IMR-90 (cell line): ENCODE measurements around the gene CLEC16A. TPM values are rescaled to one million over a fixed set of nuclear protein-coding genes. Genes with fewer than 3 reads are reported as not detected.

Experiments used
- ATAC-seq: fragments of 200-7000 bp; cut with Tn5 transposase; 2 replicates; pipeline ENCODE4 v1.9.1; 2020; ENCODE audit warnings: low read depth, mild to moderate bottlenecking, moderate library complexity
- BruUV-seq: library from RNA; stranded (reverse); fragments of 400-500 nt; replicated peaks from 2 replicates; lab custom pipeline; 2021; lab: Mats Ljungman, UMichigan
- CTCF ChIA-PET: fragments of 300-600 bp; formaldehyde crosslinking; extraction: SDS; loops from one replicate; lab custom pipeline; 2021; ENCODE audit warnings: antibody characterized with exemption; lab: Yijun Ruan, JAX
- POLR2A ChIA-PET: fragments of 300-600 bp; sonication (Branson Sonifier 250); formaldehyde crosslinking; loops from one replicate; lab custom pipeline; 2022; ENCODE audit warnings: antibody characterized with exemption; ENCODE audit not compliant: unreplicated experiment; lab: Charles Lee
- DNase-seq: peaks from one replicate; pipeline ENCODE4 v3.0.0; 2013
- H2AFZ ChIP-seq: replicated peaks from 2 replicates; pipeline ENCODE3; 2013; ENCODE audit warnings: low read length, mild to moderate bottlenecking; ENCODE audit not compliant: poor library complexity
- H2AK5ac ChIP-seq: 2 replicates; pipeline ENCODE4 v1.6.1; 2013; ENCODE audit warnings: low read depth, low read length, inconsistent platforms
- H2AK9ac ChIP-seq: replicated peaks from 2 replicates; pipeline ENCODE3; 2013; ENCODE audit warnings: mild to moderate bottlenecking, low read depth, low read length, moderate library complexity; ENCODE audit not compliant: poor library complexity
- H2BK120ac ChIP-seq: 2 replicates; pipeline ENCODE4 v1.6.1; 2013; ENCODE audit warnings: low read depth, low read length, inconsistent platforms
- H2BK15ac ChIP-seq: 3 replicates; pipeline ENCODE4 v1.6.1; 2013; ENCODE audit warnings: low read depth, low read length, inconsistent platforms
- H2BK20ac ChIP-seq: 2 replicates; pipeline ENCODE4 v1.6.1; 2013; ENCODE audit warnings: low read depth, mild to moderate bottlenecking, inconsistent platforms, low read length, moderate library complexity
- H2BK5ac ChIP-seq: 2 replicates; pipeline ENCODE4 v1.6.1; 2013; ENCODE audit warnings: mild to moderate bottlenecking, low read depth, low read length, inconsistent platforms; ENCODE audit not compliant: poor library complexity, severe bottlenecking
- H3K14ac ChIP-seq: replicated peaks from 2 replicates; pipeline ENCODE4 v1.6.1; 2013; ENCODE audit warnings: low read depth, low read length, inconsistent platforms
- H3K18ac ChIP-seq: 2 replicates; pipeline ENCODE4 v1.6.1; 2013; ENCODE audit warnings: low read depth, low read length, control low read depth
- H3K23ac ChIP-seq: 2 replicates; pipeline ENCODE4 v1.6.1; 2013; ENCODE audit warnings: low read depth, low read length, inconsistent platforms
- H3K27ac ChIP-seq: 2 replicates; pipeline ENCODE4 v1.5.1; 2013; ENCODE audit warnings: mild to moderate bottlenecking, control low read depth, low read length; ENCODE audit not compliant: insufficient read depth
- H3K27me3 ChIP-seq: 2 replicates; pipeline ENCODE4 v1.6.1; 2013; ENCODE audit warnings: low read length; ENCODE audit not compliant: control insufficient read depth, insufficient read depth
- H3K36me3 ChIP-seq: 2 replicates; pipeline ENCODE4 v1.6.1; 2013; ENCODE audit warnings: low read length, mixed read lengths; ENCODE audit not compliant: control insufficient read depth, insufficient read depth
- H3K4ac ChIP-seq: 2 replicates; pipeline ENCODE4 v1.6.1; 2013; ENCODE audit warnings: low read depth, low read length, inconsistent platforms
- H3K4me1 ChIP-seq: 2 replicates; pipeline ENCODE4 v1.6.1; 2013; ENCODE audit warnings: low read length, mixed read lengths; ENCODE audit not compliant: control insufficient read depth, insufficient read depth
- H3K4me2 ChIP-seq: 2 replicates; pipeline ENCODE4 v1.6.1; 2013; ENCODE audit warnings: low read depth, mild to moderate bottlenecking, control low read depth, low read length, moderate library complexity
- H3K4me3 ChIP-seq: 2 replicates; pipeline ENCODE4 v1.5.1; 2013; ENCODE audit warnings: low read depth, mild to moderate bottlenecking, control low read depth, low read length, moderate library complexity; ENCODE audit not compliant: insufficient read depth
- H3K56ac ChIP-seq: 2 replicates; pipeline ENCODE4 v1.6.1; 2013; ENCODE audit warnings: low read length, inconsistent platforms; ENCODE audit not compliant: insufficient read depth; ENCODE audit errors: extremely low read depth
- H3K79me1 ChIP-seq, 2 experiments: 2 replicates each; pipeline ENCODE4 v1.6.1; 2013; ENCODE audit warnings: low read length in 2 of 2, inconsistent platforms in 1 of 2, low read depth in 1 of 2
- H3K9ac ChIP-seq: 2 replicates; pipeline ENCODE4 v1.6.1; 2013; ENCODE audit warnings: low read depth, low read length, control low read depth
- H3K9me1 ChIP-seq: 2 replicates; pipeline ENCODE4 v1.6.1; 2013; ENCODE audit warnings: low read length, inconsistent platforms; ENCODE audit not compliant: insufficient read depth
- H3K9me3 ChIP-seq: 2 replicates; pipeline ENCODE4 v1.6.1; 2013; ENCODE audit warnings: low read length; ENCODE audit not compliant: control insufficient read depth, insufficient read depth
- H4K20me1 ChIP-seq: 2 replicates; pipeline ENCODE4 v1.6.1; 2013; ENCODE audit warnings: low read length, inconsistent platforms; ENCODE audit not compliant: insufficient read depth
- H4K5ac ChIP-seq: 2 replicates; pipeline ENCODE4 v1.6.1; 2013; ENCODE audit warnings: mild to moderate bottlenecking, low read depth, low read length, control low read depth
- H4K8ac ChIP-seq, 2 experiments: 2 replicates each; pipeline ENCODE4 v1.6.1; 2013; ENCODE audit warnings: low read depth in 2 of 2, low read length in 2 of 2, control low read depth in 1 of 2, inconsistent platforms in 1 of 2
- H4K91ac ChIP-seq: 2 replicates; pipeline ENCODE4 v1.6.1; 2013; ENCODE audit warnings: low read depth, low read length, inconsistent platforms; ENCODE audit not compliant: insufficient read depth
- BHLHE40 ChIP-seq: fragments of 150-350 bp; IDR thresholded peaks from 2 replicates; pipeline ENCODE4 v1.6.1; 2016; ENCODE audit warnings: mild to moderate bottlenecking, low read depth, low read length
- FOS ChIP-seq: fragments of 150-350 bp; IDR thresholded peaks from 2 replicates; pipeline ENCODE4 v1.6.1; 2016; ENCODE audit warnings: low read depth, low read length
- MAZ ChIP-seq: IDR thresholded peaks from 2 replicates; pipeline ENCODE4 v1.6.1; 2012; ENCODE audit warnings: low read depth, mild to moderate bottlenecking, low read length, improper control_type of control experiment, moderate library complexity, borderline replicate concordance
- WGBS, 2 experiments: methylation state at CpG; one replicate each; pipeline versions ENCODE4 v1.1.5 to v1.1.7; 2013; ENCODE audit warnings: missing lambda C conversion rate in 2 of 2; ENCODE audit not compliant: insufficient read length in 1 of 2; ENCODE audit errors: extremely low coverage in 2 of 2; 5-methylcytosine and 5-hydroxymethylcytosine counted together
- dilution Hi-C: fragments of 300-500 bp; cut with HindIII; formaldehyde crosslinking; loops from one replicate; pipeline ENCODE4 v1.14.3; 2018; ENCODE audit warnings: low sequenced_read_pairs; ENCODE audit not compliant: unreplicated experiment
- in situ Hi-C: fragments of 300-500 bp; cut with MboI; formaldehyde crosslinking; loops from 3 replicates; pipeline ENCODE4 v1.14.3; 2019; ENCODE audit warnings: low sequenced_read_pairs, inconsistent platforms, mixed read lengths
- intact Hi-C: fragments of 100-400 bp; cut with micrococcal nuclease; formaldehyde crosslinking; loops from 2 replicates; pipeline ENCODE4 v1.10.0; 2022
- polyA plus RNA-seq, 3 experiments: library from polyadenylated mRNA; depleted of rRNA; stranded (reverse); fragments of >200 nt; gene quantifications; 2 replicates each; pipeline ENCODE4 v1.2.3, GENCODE V29; 2012; ENCODE audit warnings: low replicate concordance in 1 of 3
- total RNA-seq: library from RNA; depleted of rRNA; stranded (reverse); fragments of >200 nt; gene quantifications from 2 replicates; pipeline ENCODE4 v1.2.3, GENCODE V29; 2012
- TF ChIP-seq, protein P1 (sequence below): conservative IDR thresholded peaks from 2 replicates; pipeline ENCODE4 v1.5.1; 2012; ENCODE audit warnings: mild to moderate bottlenecking, low read depth, low read length, improper control_type of control experiment

Gene CLEC16A
- total and polyA plus RNA-seq, 2 of the 4 experiments (the other 2 are of a cell fraction): 15.9 to 16.5 TPM

GRCh38 chr16:11181899-11182279, 237.5 kb downstream of the CLEC16A start:
- Histone ChIP-seq H3K4me3 (no peak overlapping the region), H2AK5ac (no peak overlapping the region; the same call in 1 of the 2 replicates), H3K9me3 (no peaks in the 10 kb centered on the region), H3K4me2 (no peak overlapping the region), H2AFZ (no peak overlapping the region), H3K36me3 (no peaks in the 10 kb centered on the region; the same call in 1 of the 2 replicates), H3K14ac (no peak overlapping the region), H3K79me1 (no peaks in the 10 kb centered on the region), H3K56ac (no peak overlapping the region), H3K27me3 (no peaks in the 10 kb centered on the region), H3K9ac (no peak overlapping the region), H3K23ac (no peak overlapping the region), H4K91ac (no peak overlapping the region), H2BK120ac (no peak overlapping the region), H3K4ac (no peak overlapping the region), H2BK15ac (no peak overlapping the region), H4K20me1 (no peaks in the 10 kb centered on the region; the same call in 1 of the 2 replicates), H4K8ac (peak overlapping the region in 1 of 2 experiments; percentile 71; a peak in 1 of 4 replicates), H3K18ac (no peak overlapping the region), H2AK9ac (no peak overlapping the region), H4K5ac (no peak overlapping the region), H2BK20ac (no peak overlapping the region), H3K4me1 (peaks cover 8% of the 10 kb centered on the region; the same call in 1 of the 2 replicates), H3K9me1 (no peaks in the 10 kb centered on the region), H3K27ac (no peak overlapping the region), H2BK5ac (no peak overlapping the region)
- ATAC-seq: peak; percentile 58; the same call in 1 of the 2 replicates
- intact Hi-C loops: no loop called here
- BruUV-seq: no TSS peak
- ChIA-PET CTCF (no interaction called here), POLR2A (interaction anchor here (0.6 kb wide), 1 partner anchor 27 kb away, joined by 3 read pairs; no protein-coding TSS in a partner anchor)
- TF ChIP-seq, protein P1, sequence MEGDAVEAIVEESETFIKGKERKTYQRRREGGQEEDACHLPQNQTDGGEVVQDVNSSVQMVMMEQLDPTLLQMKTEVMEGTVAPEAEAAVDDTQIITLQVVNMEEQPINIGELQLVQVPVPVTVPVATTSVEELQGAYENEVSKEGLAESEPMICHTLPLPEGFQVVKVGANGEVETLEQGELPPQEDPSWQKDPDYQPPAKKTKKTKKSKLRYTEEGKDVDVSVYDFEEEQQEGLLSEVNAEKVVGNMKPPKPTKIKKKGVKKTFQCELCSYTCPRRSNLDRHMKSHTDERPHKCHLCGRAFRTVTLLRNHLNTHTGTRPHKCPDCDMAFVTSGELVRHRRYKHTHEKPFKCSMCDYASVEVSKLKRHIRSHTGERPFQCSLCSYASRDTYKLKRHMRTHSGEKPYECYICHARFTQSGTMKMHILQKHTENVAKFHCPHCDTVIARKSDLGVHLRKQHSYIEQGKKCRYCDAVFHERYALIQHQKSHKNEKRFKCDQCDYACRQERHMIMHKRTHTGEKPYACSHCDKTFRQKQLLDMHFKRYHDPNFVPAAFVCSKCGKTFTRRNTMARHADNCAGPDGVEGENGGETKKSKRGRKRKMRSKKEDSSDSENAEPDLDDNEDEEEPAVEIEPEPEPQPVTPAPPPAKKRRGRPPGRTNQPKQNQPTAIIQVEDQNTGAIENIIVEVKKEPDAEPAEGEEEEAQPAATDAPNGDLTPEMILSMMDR: no peak
- TF ChIP-seq MAZ: no peak
- TF ChIP-seq BHLHE40: 0 out of 2 replicates have a peak, but pooled peaks have one; percentile 8
- peak; percentile 44; the same call in 1 of the 2 replicates for TF ChIP-seq FOS
- no CpG with 5 or more reads among the region's 12 CpGs for WGBS, 2 experiments
- dilution Hi-C loops: no loop called here
- in situ Hi-C loops: no loop called here
- DNase-seq: peak; percentile 61
